GM12872 (cell line): ENCODE results near the gene THEM4.

Experiments
- CTCF ChIP-seq: IDR thresholded peaks from 3 replicates; pipeline ENCODE4 v1.5.1; 2011; ENCODE audit warnings: low read depth, mild to moderate bottlenecking, low read length, moderate library complexity; ENCODE audit not compliant: insufficient read depth

THEM4 gene

GRCh38 chr1:151839082-151839412 is 70.3 kb downstream of the THEM4 start:
- TF ChIP-seq CTCF: no peak

GRCh38 chr1:151838222-151839081 is 70.9 kb downstream of the THEM4 start:
- no peak for TF ChIP-seq CTCF

- TF ChIP-seq CTCF: no peak
These were observed 71.5 kb downstream of the THEM4 start for GRCh38 chr1:151837884-151838221.

GRCh38 chr1:151837197-151837596 is 72.1 kb downstream of the THEM4 start:
- no peak for TF ChIP-seq CTCF

- TF ChIP-seq CTCF: no peak
These were observed 73.7 kb downstream of the THEM4 start for GRCh38 chr1:151835596-151835995.

GRCh38 chr1:151834239-151834638 is 75.1 kb downstream of the THEM4 start:
- TF ChIP-seq CTCF: no peak

GRCh38 chr1:151833172-151833900 is 76.0 kb downstream of the THEM4 start:
- no peak for TF ChIP-seq CTCF
